Lung (tissue), 12 donors: ENCODE data around the gene SSH2. TPM values are rescaled to one million over a fixed set of nuclear protein-coding genes. Genes with fewer than 3 reads are reported as not detected.

ENCODE experiments used
- ATAC-seq: fragments of 200-7000 bp; cut with Tn5 transposase; one replicate; pipeline ENCODE4 v1.9.1; 2020; ENCODE audit warnings: moderate number of reproducible peaks; ENCODE audit not compliant: insufficient read depth, low FRiP score
- DNase-seq, 3 donors: peaks; one replicate each; pipeline ENCODE4 v3.0.0-alpha.2; 2013 to 2017
- H3K27ac ChIP-seq, 2 donors: one replicate each; pipeline ENCODE4 v1.5.1; 2013; ENCODE audit warnings: mild to moderate bottlenecking in 2 of 2, moderate library complexity in 2 of 2, control low read depth in 1 of 2, inconsistent platforms in 1 of 2, low read depth in 1 of 2, low read length in 1 of 2
- H3K27me3 ChIP-seq, 3 donors: one replicate each; pipeline ENCODE4 v1.5.1; 2013; ENCODE audit warnings: low read length in 2 of 3; ENCODE audit not compliant: control insufficient read depth in 3 of 3, insufficient read depth in 3 of 3
- H3K36me3 ChIP-seq, 4 donors: one replicate each; pipeline ENCODE4 v1.5.1; 2013; ENCODE audit warnings: low read length in 4 of 4, mild to moderate bottlenecking in 1 of 4, moderate library complexity in 1 of 4; ENCODE audit not compliant: control insufficient read depth in 4 of 4, insufficient read depth in 4 of 4
- H3K4me1 ChIP-seq, 5 donors: one replicate each; pipeline ENCODE4 v1.5.1; 2013; ENCODE audit warnings: low read length in 5 of 5, mild to moderate bottlenecking in 2 of 5, moderate library complexity in 1 of 5; ENCODE audit not compliant: control insufficient read depth in 5 of 5, insufficient read depth in 5 of 5
- H3K4me3 ChIP-seq: one replicate; pipeline ENCODE4 v1.5.1; 2013; ENCODE audit warnings: mild to moderate bottlenecking, control low read depth, moderate library complexity
- H3K9ac ChIP-seq, 2 donors: one replicate each; pipeline ENCODE4 v1.5.1; 2013; ENCODE audit warnings: low read length in 2 of 2, control low read depth in 1 of 2; ENCODE audit not compliant: insufficient read depth in 1 of 2
- H3K9me3 ChIP-seq, 4 donors: one replicate each; pipeline ENCODE4 v1.5.1; 2013; ENCODE audit warnings: low read length in 3 of 4, mild to moderate bottlenecking in 1 of 4, moderate library complexity in 1 of 4; ENCODE audit not compliant: control insufficient read depth in 4 of 4, insufficient read depth in 3 of 4
- CTCF ChIP-seq: IDR thresholded peaks from 2 replicates; pipeline ENCODE4 v1.5.1; 2012; ENCODE audit warnings: mild to moderate bottlenecking; ENCODE audit errors: control extremely low read depth, extremely low read depth
- WGBS, 2 donors: extraction: QIAGEN DNeasy Blood & Tissue Kit; methylation state at CpG; one replicate each; pipeline ENCODE4 v1.1.7; 2013; 5-methylcytosine and 5-hydroxymethylcytosine counted together
- polyA plus RNA-seq, 2 donors: library from polyadenylated mRNA; stranded (reverse); fragments of 200-250 nt; gene quantifications; one replicate each; pipeline ENCODE4 v1.2.1, GENCODE V29; 2013
- total RNA-seq, 2 donors: library from RNA; depleted of rRNA in 1 of 2; stranded (reverse); fragments of >200 nt in 1 of 2; gene quantifications; one replicate each; pipeline ENCODE4 v1.2.1, GENCODE V29; 2014 to 2021
- donor health status: control.
- donor health status: control.
- donor health status: Bipolar disorder and iron deficiency.
- donor health status: healthy.
- donor health status: DM: yes; HTN: yes; CAD: no.

SSH2 gene
- total and polyA plus RNA-seq, 4 donors = 23.4 to 69.4 (median 41.1) TPM

- DNase-seq = no peak
- H3K27me3 ChIP-seq = no peaks in the 10 kb centered on the region
- peak overlapping the region; percentile 33 to 84 for H3K27ac ChIP-seq
- H3K4me3 ChIP-seq = no peak overlapping the region
- peaks cover 0 to 1% (median 0%) of the 10 kb centered on the region in 4 donors for H3K36me3 ChIP-seq
- no peak overlapping the region for H3K9ac ChIP-seq
- ATAC-seq = no peak
- WGBS, 2 donors = 84 to 90% methylated on average over 5 of the region's 5 CpGs
- peaks cover 0 to 5% (median 0%) of the 10 kb centered on the region in 4 donors for H3K9me3 ChIP-seq
- no peak for TF ChIP-seq CTCF
- peaks cover 5 to 24% (median 16%) of the 10 kb centered on the region in 5 donors for H3K4me1 ChIP-seq
Observed at GRCh38 chr17:29732613-29733012, 197.4 kb downstream of the SSH2 start.

DNA sequence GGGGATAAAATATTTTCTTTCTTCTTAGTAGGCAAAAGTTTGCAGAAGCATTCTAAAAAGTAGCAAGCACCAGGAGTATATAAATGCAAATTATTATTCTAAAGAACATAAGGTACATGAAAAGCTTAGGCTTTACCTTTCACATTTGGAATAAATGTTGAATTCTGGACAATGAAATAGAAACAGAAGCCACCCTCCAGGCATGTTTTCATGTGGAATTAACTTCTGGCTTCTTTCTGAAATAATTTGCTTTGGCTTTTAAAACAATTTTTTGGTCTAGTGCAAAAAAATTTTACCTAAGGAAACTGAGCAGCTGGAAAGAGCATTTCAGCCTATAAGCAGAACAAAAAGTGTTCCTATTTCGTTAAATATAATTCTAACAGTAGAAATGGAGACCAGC lies 197.8 kb downstream of the SSH2 start:
- H3K9ac ChIP-seq = no peak overlapping the region
- ATAC-seq (no peak), DNase-seq (no peak)
- no peak overlapping the region for H3K4me3 ChIP-seq
- peaks cover 5 to 24% (median 16%) of the 10 kb centered on the region in 5 donors for H3K4me1 ChIP-seq
- H3K27me3 ChIP-seq = no peaks in the 10 kb centered on the region
- H3K27ac ChIP-seq = peak overlapping the region in 1 of 2 donors; percentile 84
- peaks cover 0 to 5% (median 0%) of the 10 kb centered on the region in 4 donors for H3K9me3 ChIP-seq
- TF ChIP-seq CTCF = no peak
- 83 to 88% methylated on average over 1 of the region's 1 CpG for WGBS, 2 donors
- H3K36me3 ChIP-seq = peaks cover 0 to 1% (median 0%) of the 10 kb centered on the region in 4 donors

GRCh38 chr17:29731589-29731929 lies 198.5 kb downstream of the SSH2 start:
- Histone ChIP-seq H3K36me3 (peaks cover 0 to 1% (median 0%) of the 10 kb centered on the region in 4 donors), H3K9me3 (peaks cover 0 to 5% (median 0%) of the 10 kb centered on the region in 4 donors), H3K27me3 (no peaks in the 10 kb centered on the region), H3K9ac (no peak overlapping the region), H3K4me1 (peaks cover 5 to 24% (median 20%) of the 10 kb centered on the region in 5 donors), H3K4me3 (no peak overlapping the region), H3K27ac (peak overlapping the region in 1 of 2 donors; percentile 84)
- ATAC-seq (no peak), DNase-seq (no peak)
- 97 to 98% methylated on average over 4 of the region's 4 CpGs for WGBS, 2 donors
- TF ChIP-seq CTCF = no peak

- DNase-seq (no peak), ATAC-seq (no peak)
- H3K4me1 ChIP-seq = peaks cover 5 to 24% (median 11%) of the 10 kb centered on the region in 5 donors
- no peaks in the 10 kb centered on the region for H3K27me3 ChIP-seq
- H3K27ac ChIP-seq = peak overlapping the region in 1 of 2 donors; percentile 6
- TF ChIP-seq CTCF = no peak
- H3K4me3 ChIP-seq = no peak overlapping the region
- H3K36me3 ChIP-seq = peaks cover 0 to 2% (median 0%) of the 10 kb centered on the region in 4 donors
- H3K9me3 ChIP-seq = peaks cover 0 to 5% (median 0%) of the 10 kb centered on the region in 4 donors
- 96 to 99% methylated on average over 3 of the region's 3 CpGs for WGBS, 2 donors
- H3K9ac ChIP-seq = no peak overlapping the region
Observed at GRCh38 chr17:29728490-29728889, 201.5 kb downstream of the SSH2 start.
